Measurements from ENCODE around the gene KSR1.
"Not testable (repeated sequence)": the region's sequence is repeated elsewhere in the genome, so short reads cannot be mapped to it uniquely, and the experiment has no call there.

Gene KSR1

DNA sequence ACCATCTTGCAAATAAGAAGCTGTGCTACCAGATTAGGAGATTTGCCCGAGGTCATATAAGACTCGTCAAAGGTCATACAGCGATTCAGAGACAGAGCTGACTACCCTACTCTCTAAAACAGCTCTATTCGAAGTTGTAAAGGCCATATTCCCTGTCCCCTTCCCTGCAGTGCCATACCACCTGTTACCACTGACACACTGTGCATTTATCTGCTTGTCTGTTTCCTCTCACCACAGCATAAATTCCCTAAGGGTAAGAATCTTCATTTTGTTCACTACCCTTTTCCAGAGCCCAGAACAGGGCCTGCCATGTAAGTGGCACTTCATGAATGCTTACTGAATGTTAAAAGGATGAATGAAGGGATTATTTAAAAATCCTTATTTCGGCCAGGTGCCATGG is 3.4 kb upstream of the KSR1 start:
- in situ Hi-C loops (cut with MboI; ENCODE audit: low sequenced_read_pairs): loop anchor here (10.0 kb wide), 1 partner anchor 112 kb away; no protein-coding TSS in a partner anchor

- in situ Hi-C loops (cut with MboI; ENCODE audit: low sequenced_read_pairs): loop anchor here (10.0 kb wide), 1 partner anchor 111 kb away; no protein-coding TSS in a partner anchor
Measured at GRCh38 chr17:27453471-27453870, 2.8 kb upstream of the KSR1 start.

DNA sequence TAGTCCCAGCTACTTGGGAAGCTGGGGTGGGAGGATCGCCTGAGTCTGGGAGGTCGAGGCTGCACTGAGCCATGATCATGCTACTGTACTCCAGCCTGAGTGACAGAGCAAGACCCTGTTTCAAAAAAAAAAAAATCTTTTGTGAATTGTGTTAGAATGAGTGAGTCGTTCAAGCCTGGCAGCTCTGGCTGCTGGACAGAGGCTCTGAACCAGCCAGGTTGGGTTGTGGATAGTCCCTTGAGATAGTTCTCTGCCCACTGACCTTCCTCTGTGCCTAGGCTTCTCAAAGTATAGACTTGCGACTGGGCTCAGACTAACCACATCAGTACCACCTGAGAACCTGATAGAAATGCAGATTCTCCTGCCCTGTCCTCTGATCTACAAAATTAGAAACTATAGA is 2.2 kb upstream of the KSR1 start:
- in situ Hi-C loops (cut with MboI; ENCODE audit: low sequenced_read_pairs): loop anchor here (10.0 kb wide), 1 partner anchor 111 kb away; no protein-coding TSS in a partner anchor

- in situ Hi-C loops (cut with MboI; ENCODE audit: low sequenced_read_pairs): loop anchor here (10.0 kb wide), 1 partner anchor 109 kb away; no protein-coding TSS in a partner anchor
Measured at GRCh38 chr17:27455236-27455913, 873 bp upstream of the KSR1 start.

- in situ Hi-C loops (cut with MboI; ENCODE audit: low sequenced_read_pairs): loop anchor here (10.0 kb wide), 1 partner anchor 108 kb away; no protein-coding TSS in a partner anchor
Measured at GRCh38 chr17:27456681-27457359, 572 bp downstream of the KSR1 start.

DNA sequence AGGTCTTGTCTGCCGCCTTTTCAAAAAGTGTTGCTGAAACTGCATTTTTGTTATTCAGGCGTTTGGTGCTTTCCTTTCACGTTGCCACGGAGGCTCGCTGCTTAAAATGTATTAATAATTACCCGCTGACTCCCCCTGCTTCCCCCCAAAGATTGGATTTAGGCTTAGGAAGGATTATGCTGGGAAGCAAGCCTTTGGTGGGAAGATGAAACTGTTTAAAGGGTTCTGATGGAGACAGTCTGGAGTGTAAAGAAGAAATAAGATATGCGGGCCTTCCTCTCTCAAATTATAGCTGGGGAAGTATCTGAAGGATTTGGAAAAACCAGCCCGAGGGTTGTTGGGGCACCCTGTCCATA is 1.1 kb downstream of the KSR1 start:
- in situ Hi-C loops (cut with MboI; ENCODE audit: low sequenced_read_pairs): loop anchor here (10.0 kb wide), 1 partner anchor 107 kb away; no protein-coding TSS in a partner anchor

- in situ Hi-C loops (cut with MboI; ENCODE audit: low sequenced_read_pairs): loop anchor here (10.0 kb wide), 1 partner anchor 107 kb away; no protein-coding TSS in a partner anchor
Measured at GRCh38 chr17:27457731-27458523, 1.7 kb downstream of the KSR1 start.

DNA sequence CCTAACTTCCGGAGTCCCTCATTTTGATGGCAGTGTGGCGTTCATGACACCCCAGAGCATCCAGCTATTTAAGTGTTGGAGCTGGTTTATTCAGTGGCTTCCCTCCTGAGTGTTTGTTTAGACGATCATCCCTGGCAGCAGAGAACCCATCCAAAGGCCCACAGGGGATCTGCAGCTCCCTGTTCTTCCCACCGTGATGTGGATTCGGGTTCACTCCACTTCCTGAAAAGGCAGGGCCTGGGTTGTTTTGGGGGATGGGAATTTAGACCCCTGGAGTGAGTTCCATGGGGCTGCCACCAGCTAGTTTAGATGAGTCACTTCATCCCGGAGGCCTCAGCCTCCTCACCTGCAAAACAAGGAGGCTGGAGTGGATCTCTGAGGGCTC is 2.3 kb downstream of the KSR1 start:
- in situ Hi-C loops (cut with MboI; ENCODE audit: low sequenced_read_pairs): loop anchor here (10.0 kb wide), 1 partner anchor 106 kb away; no protein-coding TSS in a partner anchor

DNA sequence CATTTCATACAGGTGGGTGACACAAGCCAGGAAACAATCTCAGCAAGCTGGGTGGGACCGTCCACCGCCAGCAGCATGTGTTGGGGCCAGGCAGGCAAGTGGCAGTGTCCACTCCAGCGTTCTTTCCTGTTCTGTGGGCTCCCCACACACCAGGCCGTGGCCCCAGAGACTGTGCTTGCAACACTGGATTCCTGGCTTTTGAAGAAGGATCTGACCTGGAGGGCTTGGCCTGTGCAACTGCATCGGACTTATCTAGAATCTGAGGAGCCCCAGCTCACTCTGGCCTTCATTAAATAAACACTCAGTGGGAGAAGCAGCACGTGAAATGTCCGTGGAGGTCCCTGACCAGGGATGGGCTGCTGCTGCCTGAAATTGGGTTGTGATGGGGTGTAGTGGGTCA is 3.2 kb downstream of the KSR1 start:
- in situ Hi-C loops (cut with MboI; ENCODE audit: low sequenced_read_pairs): loop anchor here (10.0 kb wide), 1 partner anchor 105 kb away; no protein-coding TSS in a partner anchor

- in situ Hi-C loops (cut with MboI; ENCODE audit: low sequenced_read_pairs): no loop called here
Measured at GRCh38 chr17:27460196-27460725, 4.0 kb downstream of the KSR1 start.

GRCh38 chr17:27461192-27461859 is 5.1 kb downstream of the KSR1 start:
- in situ Hi-C loops (cut with MboI; ENCODE audit: low sequenced_read_pairs): no loop called here

GRCh38 chr17:27462149-27462548 is 5.9 kb downstream of the KSR1 start:
- in situ Hi-C loops (cut with MboI; ENCODE audit: low sequenced_read_pairs): no loop called here

DNA sequence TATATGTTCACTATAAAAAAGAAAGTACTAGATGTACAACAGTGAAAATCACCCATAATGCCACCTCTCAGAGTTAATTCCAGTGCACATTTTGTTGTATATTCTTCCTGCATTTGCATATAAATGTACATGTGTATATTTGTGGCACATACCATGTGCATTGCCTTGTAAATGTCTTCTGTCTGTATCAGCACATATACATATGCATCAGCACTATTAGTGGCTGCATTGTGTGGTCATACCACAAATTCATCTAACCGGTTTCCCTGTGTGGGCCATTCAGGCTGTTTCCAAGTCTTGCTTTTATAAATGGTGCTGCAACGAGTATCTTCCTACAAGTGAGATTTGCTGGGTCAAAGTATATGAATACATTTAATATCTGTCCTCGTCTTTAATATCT is 6.5 kb downstream of the KSR1 start:
- in situ Hi-C loops (cut with MboI; ENCODE audit: low sequenced_read_pairs): no loop called here

GRCh38 chr17:27463235-27463677 is 7.0 kb downstream of the KSR1 start:
- in situ Hi-C loops (cut with MboI; ENCODE audit: low sequenced_read_pairs): no loop called here

DNA sequence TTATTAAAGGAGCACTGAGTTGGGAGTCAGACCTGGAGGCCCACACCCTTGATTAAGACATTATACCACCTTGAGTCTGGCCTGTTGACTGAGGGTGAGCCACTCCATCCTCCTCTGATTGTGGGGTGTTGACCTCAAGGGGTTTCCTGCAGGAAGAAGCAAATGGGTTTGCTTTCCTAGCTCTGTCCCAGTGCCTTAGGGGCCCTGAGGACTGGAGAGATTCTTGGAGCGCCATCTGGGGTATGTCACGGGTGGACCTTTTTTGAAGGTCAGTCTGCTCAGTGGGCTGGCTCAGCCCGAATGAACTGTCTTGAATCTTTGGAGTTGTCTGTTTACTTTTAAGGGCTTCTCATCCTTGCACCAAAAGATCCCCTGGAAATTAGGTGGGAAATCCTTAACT is 7.8 kb downstream of the KSR1 start:
- in situ Hi-C loops (cut with MboI; ENCODE audit: low sequenced_read_pairs): not testable (repeated sequence)

GRCh38 chr17:27464431-27464830 is 8.2 kb downstream of the KSR1 start:
- in situ Hi-C loops (cut with MboI; ENCODE audit: low sequenced_read_pairs): no loop called here

- in situ Hi-C loops (cut with MboI; ENCODE audit: low sequenced_read_pairs): not testable (repeated sequence)
Measured at GRCh38 chr17:27465875-27466274, 9.6 kb downstream of the KSR1 start.

DNA sequence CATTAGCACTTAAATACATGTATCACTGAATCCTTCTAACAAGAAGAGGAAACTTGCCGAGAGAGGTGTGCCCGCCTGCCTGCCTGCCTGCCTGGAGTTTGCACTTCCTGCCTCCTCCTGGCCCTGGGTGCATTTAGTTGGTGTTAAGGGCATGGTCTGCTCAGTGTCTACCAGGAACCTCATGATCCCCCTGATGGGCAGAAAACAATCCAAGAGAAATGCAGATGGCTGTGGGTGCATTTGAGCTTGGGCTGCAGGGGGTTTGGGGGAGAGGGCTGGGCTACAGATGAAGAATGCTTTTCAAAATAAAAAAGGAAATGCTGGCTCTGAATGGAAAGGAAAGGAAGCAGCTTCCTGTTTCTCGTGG is 10.1 kb downstream of the KSR1 start:
- in situ Hi-C loops (cut with MboI; ENCODE audit: low sequenced_read_pairs): no loop called here

- in situ Hi-C loops (cut with MboI; ENCODE audit: low sequenced_read_pairs): no loop called here
Measured at GRCh38 chr17:27466743-27467375, 10.6 kb downstream of the KSR1 start.

GRCh38 chr17:27469256-27469655 is 13.0 kb downstream of the KSR1 start:
- in situ Hi-C loops (cut with MboI; ENCODE audit: low sequenced_read_pairs): no loop called here
